H9 (cell line): ENCODE data around the gene NCKAP5. TPM values are rescaled to one million over a fixed set of nuclear protein-coding genes. Genes with fewer than 3 reads are reported as not detected.

Source experiments
- DNase-seq: peaks from one replicate; pipeline ENCODE4 v3.0.0-alpha.2; 2017
- H2AFZ ChIP-seq: one replicate; pipeline ENCODE4 v1.6.1; 2013; ENCODE audit warnings: mild to moderate bottlenecking, low read length, control low read depth, moderate library complexity
- H2AK5ac ChIP-seq: 2 replicates; pipeline ENCODE4 v1.6.1; 2013; ENCODE audit warnings: low read length, control low read depth, mixed read lengths; ENCODE audit not compliant: insufficient read length
- H2BK120ac ChIP-seq: one replicate; pipeline ENCODE4 v1.6.1; 2013; ENCODE audit warnings: low read depth, mild to moderate bottlenecking, low read length, control low read depth, inconsistent platforms; ENCODE audit not compliant: poor library complexity, severe bottlenecking
- H2BK12ac ChIP-seq: 2 replicates; pipeline ENCODE4 v1.6.1; 2013; ENCODE audit warnings: low read length, control low read depth, mixed read lengths, low read depth; ENCODE audit not compliant: insufficient read length
- H2BK15ac ChIP-seq: 2 replicates; pipeline ENCODE4 v1.6.1; 2013; ENCODE audit warnings: low read depth, low read length, control low read depth
- H2BK20ac ChIP-seq: one replicate; pipeline ENCODE4 v1.6.1; 2013; ENCODE audit warnings: low read depth, mild to moderate bottlenecking, low read length, control low read depth, inconsistent platforms; ENCODE audit not compliant: poor library complexity, severe bottlenecking
- H2BK5ac ChIP-seq: 2 replicates; pipeline ENCODE4 v1.6.1; 2013; ENCODE audit warnings: low read length, control low read depth, mixed read lengths; ENCODE audit not compliant: insufficient read length
- H3K14ac ChIP-seq: 2 replicates; pipeline ENCODE4 v1.6.1; 2013; ENCODE audit warnings: low read length, control low read depth; ENCODE audit not compliant: insufficient read depth
- H3K18ac ChIP-seq: 2 replicates; pipeline ENCODE4 v1.6.1; 2013; ENCODE audit warnings: low read depth, mild to moderate bottlenecking, mixed read lengths, low read length, control low read depth; ENCODE audit not compliant: insufficient read length
- H3K23ac ChIP-seq: 2 replicates; pipeline ENCODE4 v1.6.1; 2013; ENCODE audit warnings: low read length, control low read depth, mixed read lengths, low read depth; ENCODE audit not compliant: insufficient read length
- H3K23me2 ChIP-seq: 2 replicates; pipeline ENCODE4 v1.6.1; 2013; ENCODE audit warnings: low read depth, mild to moderate bottlenecking, mixed read lengths, low read length, control low read depth; ENCODE audit not compliant: insufficient read length, poor library complexity, severe bottlenecking
- H3K27ac ChIP-seq: 2 replicates; pipeline ENCODE4 v1.5.1; 2013; ENCODE audit warnings: low read length, control low read depth, mixed read lengths, low read depth; ENCODE audit not compliant: insufficient read length
- H3K27me3 ChIP-seq: 2 replicates; pipeline ENCODE4 v1.6.1; 2013; ENCODE audit warnings: low read length, control low read depth, inconsistent platforms; ENCODE audit not compliant: insufficient read depth
- H3K4ac ChIP-seq: 2 replicates; pipeline ENCODE4 v1.6.1; 2013; ENCODE audit warnings: low read depth, mild to moderate bottlenecking, control low read depth, inconsistent platforms, low read length, moderate library complexity
- H3K4me1 ChIP-seq: 2 replicates; pipeline ENCODE4 v1.6.1; 2013; ENCODE audit warnings: low read length, control low read depth, inconsistent platforms; ENCODE audit not compliant: insufficient read depth
- H3K4me2 ChIP-seq: 2 replicates; pipeline ENCODE4 v1.6.1; 2013; ENCODE audit warnings: low read length, control low read depth, mixed read lengths; ENCODE audit not compliant: insufficient read length, insufficient read depth
- H3K56ac ChIP-seq: 2 replicates; pipeline ENCODE4 v1.6.1; 2013; ENCODE audit warnings: low read depth, mild to moderate bottlenecking, mixed read lengths, low read length, control low read depth; ENCODE audit not compliant: insufficient read length
- H3K79me1 ChIP-seq: 2 replicates; pipeline ENCODE4 v1.6.1; 2013; ENCODE audit warnings: low read depth, mild to moderate bottlenecking, moderate library complexity, low read length, control low read depth, inconsistent platforms; ENCODE audit not compliant: insufficient read depth, poor library complexity, severe bottlenecking
- H3K79me2 ChIP-seq: 2 replicates; pipeline ENCODE4 v1.6.1; 2013; ENCODE audit warnings: low read length, control low read depth, inconsistent platforms; ENCODE audit not compliant: insufficient read depth
- H3K9ac ChIP-seq: 2 replicates; pipeline ENCODE4 v1.6.1; 2013; ENCODE audit warnings: low read length, control low read depth, mixed read lengths; ENCODE audit not compliant: insufficient read length; ENCODE audit errors: extremely low read depth
- H3K9me3 ChIP-seq: one replicate; pipeline ENCODE4 v1.6.1; 2013; ENCODE audit warnings: low read depth, low read length, inconsistent platforms; ENCODE audit not compliant: control insufficient read depth
- H3T11ph ChIP-seq: one replicate; pipeline ENCODE4 v1.6.1; 2013; ENCODE audit warnings: mild to moderate bottlenecking, low read length, control low read depth, inconsistent platforms
- H4K20me1 ChIP-seq: one replicate; pipeline ENCODE4 v1.6.1; 2013; ENCODE audit not compliant: control insufficient read depth, insufficient read length, insufficient read depth
- H4K5ac ChIP-seq: 2 replicates; pipeline ENCODE4 v1.6.1; 2013; ENCODE audit warnings: low read depth, mild to moderate bottlenecking, mixed read lengths, low read length, control low read depth; ENCODE audit not compliant: insufficient read length
- H4K8ac ChIP-seq: replicated peaks from 2 replicates; pipeline ENCODE4 v1.6.1; 2013; ENCODE audit warnings: low read length, control low read depth, mixed read lengths, low read depth; ENCODE audit not compliant: insufficient read length
- H4K91ac ChIP-seq: 2 replicates; pipeline ENCODE4 v1.6.1; 2013; ENCODE audit warnings: low read depth, mild to moderate bottlenecking, moderate library complexity, mixed read lengths, low read length, control low read depth; ENCODE audit not compliant: insufficient read length
- H3K27ac Mint-ChIP-seq, 3 experiments: 2 replicates in 2 of 3; 3 replicates in 1 of 3; pipeline ENCODE4 v1.8.0; 2020 to 2021; ENCODE audit warnings: mixed read lengths in 3 of 3, mild to moderate bottlenecking in 1 of 3, moderate library complexity in 1 of 3
- H3K27me3 Mint-ChIP-seq: 2 replicates; pipeline ENCODE4 v1.8.0; 2021; ENCODE audit warnings: low read depth, mild to moderate bottlenecking, moderate library complexity, mixed read lengths
- H3K36me3 Mint-ChIP-seq, 3 experiments: 2 replicates in 2 of 3; 3 replicates in 1 of 3; pipeline ENCODE4 v1.8.0; 2020 to 2021; ENCODE audit warnings: low read depth in 3 of 3, mixed read lengths in 3 of 3; ENCODE audit not compliant: insufficient read depth in 1 of 3
- H3K4me1 Mint-ChIP-seq, 2 experiments: 2 replicates each; pipeline ENCODE4 v1.8.0; 2020; ENCODE audit warnings: mixed read lengths in 2 of 2
- H3K4me3 Mint-ChIP-seq, 2 experiments: 2 replicates in 1 of 2; 3 replicates in 1 of 2; pipeline ENCODE4 v1.8.0; 2020 to 2021; ENCODE audit warnings: mild to moderate bottlenecking in 2 of 2, mixed read lengths in 2 of 2, moderate library complexity in 1 of 2
- H3K9me3 Mint-ChIP-seq, 2 experiments: 2 replicates in 1 of 2; 3 replicates in 1 of 2; pipeline ENCODE4 v1.8.0; 2020; ENCODE audit warnings: mild to moderate bottlenecking in 2 of 2, mixed read lengths in 2 of 2, moderate library complexity in 1 of 2
- CTCF ChIP-seq: fragments of 200-600 bp; sonication (generic); conservative IDR thresholded peaks from 3 replicates; pipeline ENCODE4 v1.8.0; 2021; ENCODE audit warnings: antibody characterized with exemption, mild to moderate bottlenecking
- whole genome bisulfite sequencing: extraction: QIAGEN DNeasy Blood & Tissue Kit; methylation state at CpG from one replicate; pipeline ENCODE4 v1.1.7; 2013; ENCODE audit warnings: missing lambda C conversion rate, low lambda C conversion rate, mixed read lengths; ENCODE audit not compliant: insufficient read length; ENCODE audit errors: extremely low coverage; 5-methylcytosine and 5-hydroxymethylcytosine counted together
- total RNA-seq: library from RNA; stranded (reverse); gene quantifications from 2 replicates; pipeline ENCODE4 v1.2.1, GENCODE V29; 2021

The NCKAP5 gene
- total RNA-seq, 1 experiment from 2014 or later: 0.26 TPM

GRCh38 chr2:133262893-133263292 is 305.4 kb downstream of the NCKAP5 start:
- no peak overlapping the region for H2AFZ ChIP-seq
- DNase-seq: no peak
- H3K36me3 Mint-ChIP-seq: no peaks in the 10 kb centered on the region

More at GRCh38 chr2:133262893-133263292, 305.4 kb downstream of the NCKAP5 start:
- Mint-ChIP-seq H3K27ac (no peak overlapping the region), H3K27me3 (peaks cover 22% of the 10 kb centered on the region), H3K4me3 (no peak overlapping the region), H3K9me3 (peaks cover 0 to 2% of the 10 kb centered on the region in 2 experiments; a peak in 1 of 5 replicates), H3K4me1 (peaks cover 3 to 14% of the 10 kb centered on the region in 2 experiments)
- no peak overlapping the region for H2BK20ac ChIP-seq
- no peak overlapping the region for H3K14ac ChIP-seq
- H3K4ac ChIP-seq: no peak overlapping the region
- H2BK120ac ChIP-seq: no peak overlapping the region
- no peak overlapping the region for H4K91ac ChIP-seq
- H3K4me1 ChIP-seq: no peaks in the 10 kb centered on the region
- no peaks in the 10 kb centered on the region for H3K27me3 ChIP-seq
- no peak overlapping the region for H3K9ac ChIP-seq
- no peak overlapping the region for H3K56ac ChIP-seq
- no peak overlapping the region for H2BK12ac ChIP-seq
- no peak overlapping the region for H2AK5ac ChIP-seq
- no peak overlapping the region for H3T11ph ChIP-seq
- H2BK5ac ChIP-seq: no peak overlapping the region
- no peak overlapping the region for H2BK15ac ChIP-seq
- H4K5ac ChIP-seq: no peak overlapping the region
- H3K79me1 ChIP-seq: no peaks in the 10 kb centered on the region
- TF ChIP-seq CTCF: peak; percentile 49; the same call in 2 of the 3 replicates
- no peaks in the 10 kb centered on the region for H3K9me3 ChIP-seq
- no peak overlapping the region for H3K23ac ChIP-seq
- H4K20me1 ChIP-seq: no peaks in the 10 kb centered on the region
- no peaks in the 10 kb centered on the region for H3K79me2 ChIP-seq
- H3K27ac ChIP-seq: no peak overlapping the region
- no CpG with 5 or more reads among the region's 2 CpGs for WGBS
- H3K4me2 ChIP-seq: no peak overlapping the region
- H4K8ac ChIP-seq: no peak overlapping the region
- no peak overlapping the region for H3K18ac ChIP-seq
- H3K23me2 ChIP-seq: peaks cover 13% of the 10 kb centered on the region
